Measurements from ENCODE around the gene INPP4B.

Gene INPP4B

GRCh38 chr4:142360657-142361056 lies 485.4 kb downstream of the INPP4B start:
- Histone ChIP-seq H3K9me3 (ENCODE audit: control insufficient read depth, low read depth, low read length) (no peaks in the 10 kb centered on the region), H3K27me3 (ENCODE audit: control insufficient read depth, insufficient read depth, low read length) (no peaks in the 10 kb centered on the region), H3K27ac (ENCODE audit: low read length) (no peak overlapping the region), H3K4me1 (ENCODE audit: control insufficient read depth, low read depth, low read length) (peaks cover 4% of the 10 kb centered on the region), H3K4me3 (ENCODE audit: low read length) (no peak overlapping the region), H3K9ac (ENCODE audit: low read length) (no peak overlapping the region), H3K36me3 (ENCODE audit: control insufficient read depth, low read depth, low read length) (no peaks in the 10 kb centered on the region)

- Histone ChIP-seq H3K9me3 (ENCODE audit: control insufficient read depth, low read depth, low read length) (no peaks in the 10 kb centered on the region), H3K27ac (ENCODE audit: low read length) (no peak overlapping the region), H3K9ac (ENCODE audit: low read length) (no peak overlapping the region), H3K27me3 (ENCODE audit: control insufficient read depth, insufficient read depth, low read length) (no peaks in the 10 kb centered on the region), H3K4me3 (ENCODE audit: low read length) (no peak overlapping the region), H3K36me3 (ENCODE audit: control insufficient read depth, low read depth, low read length) (no peaks in the 10 kb centered on the region), H3K4me1 (ENCODE audit: control insufficient read depth, low read depth, low read length) (no peaks in the 10 kb centered on the region)
Measured at GRCh38 chr4:142358656-142359055, 487.4 kb downstream of the INPP4B start.

- Histone ChIP-seq H3K4me3 (ENCODE audit: low read length) (no peak overlapping the region), H3K9me3 (ENCODE audit: control insufficient read depth, low read depth, low read length) (no peaks in the 10 kb centered on the region), H3K4me1 (ENCODE audit: control insufficient read depth, low read depth, low read length) (no peaks in the 10 kb centered on the region), H3K36me3 (ENCODE audit: control insufficient read depth, low read depth, low read length) (no peaks in the 10 kb centered on the region), H3K27me3 (ENCODE audit: control insufficient read depth, insufficient read depth, low read length) (no peaks in the 10 kb centered on the region), H3K27ac (ENCODE audit: low read length) (no peak overlapping the region), H3K9ac (ENCODE audit: low read length) (no peak overlapping the region)
Measured at GRCh38 chr4:142356801-142357200, 489.3 kb downstream of the INPP4B start.

- Histone ChIP-seq H3K27ac (ENCODE audit: low read length) (no peak overlapping the region), H3K9ac (ENCODE audit: low read length) (no peak overlapping the region), H3K9me3 (ENCODE audit: control insufficient read depth, low read depth, low read length) (no peaks in the 10 kb centered on the region), H3K4me1 (ENCODE audit: control insufficient read depth, low read depth, low read length) (no peaks in the 10 kb centered on the region), H3K36me3 (ENCODE audit: control insufficient read depth, low read depth, low read length) (no peaks in the 10 kb centered on the region), H3K27me3 (ENCODE audit: control insufficient read depth, insufficient read depth, low read length) (no peaks in the 10 kb centered on the region), H3K4me3 (ENCODE audit: low read length) (no peak overlapping the region)
Measured at GRCh38 chr4:142356118-142356759, 489.9 kb downstream of the INPP4B start.

GRCh38 chr4:142355421-142355930 lies 490.6 kb downstream of the INPP4B start:
- H3K9ac ChIP-seq (ENCODE audit: low read length), result no peak overlapping the region
- no peak overlapping the region for H3K4me3 ChIP-seq (ENCODE audit: low read length)
- no peaks in the 10 kb centered on the region for H3K36me3 ChIP-seq (ENCODE audit: control insufficient read depth, low read depth, low read length)
- H3K9me3 ChIP-seq (ENCODE audit: control insufficient read depth, low read depth, low read length), result no peaks in the 10 kb centered on the region
- no peak overlapping the region for H3K27ac ChIP-seq (ENCODE audit: low read length)
- no peaks in the 10 kb centered on the region for H3K4me1 ChIP-seq (ENCODE audit: control insufficient read depth, low read depth, low read length)
- no peaks in the 10 kb centered on the region for H3K27me3 ChIP-seq (ENCODE audit: control insufficient read depth, insufficient read depth, low read length)

GRCh38 chr4:142354794-142355420 lies 491.2 kb downstream of the INPP4B start:
- Histone ChIP-seq H3K9ac (ENCODE audit: low read length) (no peak overlapping the region), H3K36me3 (ENCODE audit: control insufficient read depth, low read depth, low read length) (no peaks in the 10 kb centered on the region), H3K4me3 (ENCODE audit: low read length) (no peak overlapping the region), H3K27me3 (ENCODE audit: control insufficient read depth, insufficient read depth, low read length) (no peaks in the 10 kb centered on the region), H3K4me1 (ENCODE audit: control insufficient read depth, low read depth, low read length) (no peaks in the 10 kb centered on the region), H3K9me3 (ENCODE audit: control insufficient read depth, low read depth, low read length) (no peaks in the 10 kb centered on the region), H3K27ac (ENCODE audit: low read length) (no peak overlapping the region)

- Histone ChIP-seq H3K36me3 (ENCODE audit: control insufficient read depth, low read depth, low read length) (no peaks in the 10 kb centered on the region), H3K27ac (ENCODE audit: low read length) (no peak overlapping the region), H3K27me3 (ENCODE audit: control insufficient read depth, insufficient read depth, low read length) (no peaks in the 10 kb centered on the region), H3K4me1 (ENCODE audit: control insufficient read depth, low read depth, low read length) (no peaks in the 10 kb centered on the region), H3K9ac (ENCODE audit: low read length) (no peak overlapping the region), H3K4me3 (ENCODE audit: low read length) (no peak overlapping the region), H3K9me3 (ENCODE audit: control insufficient read depth, low read depth, low read length) (no peaks in the 10 kb centered on the region)
Measured at GRCh38 chr4:142354041-142354440, 492.1 kb downstream of the INPP4B start.

- no peaks in the 10 kb centered on the region for H3K27me3 ChIP-seq (ENCODE audit: control insufficient read depth, insufficient read depth, low read length)
- no peaks in the 10 kb centered on the region for H3K9me3 ChIP-seq (ENCODE audit: control insufficient read depth, low read depth, low read length)
- H3K27ac ChIP-seq (ENCODE audit: low read length), result no peak overlapping the region
- no peaks in the 10 kb centered on the region for H3K36me3 ChIP-seq (ENCODE audit: control insufficient read depth, low read depth, low read length)
- no peak overlapping the region for H3K4me3 ChIP-seq (ENCODE audit: low read length)
- H3K9ac ChIP-seq (ENCODE audit: low read length), result no peak overlapping the region
- H3K4me1 ChIP-seq (ENCODE audit: control insufficient read depth, low read depth, low read length), result no peaks in the 10 kb centered on the region
Measured at GRCh38 chr4:142353149-142353738, 492.9 kb downstream of the INPP4B start.

GRCh38 chr4:142352712-142353111 lies 493.4 kb downstream of the INPP4B start:
- Histone ChIP-seq H3K9me3 (ENCODE audit: control insufficient read depth, low read depth, low read length) (no peaks in the 10 kb centered on the region), H3K27me3 (ENCODE audit: control insufficient read depth, insufficient read depth, low read length) (no peaks in the 10 kb centered on the region), H3K36me3 (ENCODE audit: control insufficient read depth, low read depth, low read length) (no peaks in the 10 kb centered on the region), H3K27ac (ENCODE audit: low read length) (no peak overlapping the region), H3K4me3 (ENCODE audit: low read length) (no peak overlapping the region), H3K4me1 (ENCODE audit: control insufficient read depth, low read depth, low read length) (no peaks in the 10 kb centered on the region), H3K9ac (ENCODE audit: low read length) (no peak overlapping the region)

- H3K27ac ChIP-seq (ENCODE audit: low read length), result no peak overlapping the region
- no peak overlapping the region for H3K4me3 ChIP-seq (ENCODE audit: low read length)
- no peaks in the 10 kb centered on the region for H3K9me3 ChIP-seq (ENCODE audit: control insufficient read depth, low read depth, low read length)
- H3K4me1 ChIP-seq (ENCODE audit: control insufficient read depth, low read depth, low read length), result no peaks in the 10 kb centered on the region
- H3K9ac ChIP-seq (ENCODE audit: low read length), result no peak overlapping the region
- no peaks in the 10 kb centered on the region for H3K36me3 ChIP-seq (ENCODE audit: control insufficient read depth, low read depth, low read length)
- H3K27me3 ChIP-seq (ENCODE audit: control insufficient read depth, insufficient read depth, low read length), result no peaks in the 10 kb centered on the region
Measured at GRCh38 chr4:142351958-142352357, 494.1 kb downstream of the INPP4B start.

- no peaks in the 10 kb centered on the region for H3K27me3 ChIP-seq (ENCODE audit: control insufficient read depth, insufficient read depth, low read length)
- no peaks in the 10 kb centered on the region for H3K4me1 ChIP-seq (ENCODE audit: control insufficient read depth, low read depth, low read length)
- no peak overlapping the region for H3K9ac ChIP-seq (ENCODE audit: low read length)
- no peak overlapping the region for H3K27ac ChIP-seq (ENCODE audit: low read length)
- H3K4me3 ChIP-seq (ENCODE audit: low read length), result no peak overlapping the region
- no peaks in the 10 kb centered on the region for H3K9me3 ChIP-seq (ENCODE audit: control insufficient read depth, low read depth, low read length)
- no peaks in the 10 kb centered on the region for H3K36me3 ChIP-seq (ENCODE audit: control insufficient read depth, low read depth, low read length)
Measured at GRCh38 chr4:142350871-142351270, 495.2 kb downstream of the INPP4B start.

- no peaks in the 10 kb centered on the region for H3K36me3 ChIP-seq (ENCODE audit: control insufficient read depth, low read depth, low read length)
- H3K27me3 ChIP-seq (ENCODE audit: control insufficient read depth, insufficient read depth, low read length), result no peaks in the 10 kb centered on the region
- no peaks in the 10 kb centered on the region for H3K9me3 ChIP-seq (ENCODE audit: control insufficient read depth, low read depth, low read length)
- no peak overlapping the region for H3K27ac ChIP-seq (ENCODE audit: low read length)
- no peak overlapping the region for H3K4me3 ChIP-seq (ENCODE audit: low read length)
- no peak overlapping the region for H3K9ac ChIP-seq (ENCODE audit: low read length)
- H3K4me1 ChIP-seq (ENCODE audit: control insufficient read depth, low read depth, low read length), result no peaks in the 10 kb centered on the region
Measured at GRCh38 chr4:142348613-142349021, 497.5 kb downstream of the INPP4B start.

All from iPS-18a (cell line).